Adrenal gland (tissue), 12 donors: ENCODE measurements around the gene ZSWIM5. TPM values are rescaled to one million over a fixed set of nuclear protein-coding genes. Genes with fewer than 3 reads are reported as not detected.
"Not testable (repeated sequence)": the region's sequence is repeated elsewhere in the genome, so short reads cannot be mapped to it uniquely, and the experiment has no call there.

ENCODE experiments used
- DNase-seq, 7 donors: peaks; one replicate each; pipeline ENCODE4 v3.0.0-alpha.2; 2019 to 2020
- H3K27ac ChIP-seq, 5 donors: fragments of 200-600 bp; sonication (generic) in 4 of 5; 1 replicate in 3 of 5; 2 replicates in 2 of 5; pipeline versions ENCODE4 v1.5.1 to v1.8.0; 2016 to 2020; ENCODE audit warnings: mild to moderate bottlenecking in 1 of 5
- H3K27me3 ChIP-seq: fragments of 200-600 bp; 2 replicates; pipeline ENCODE4 v1.8.0; 2021
- H3K36me3 ChIP-seq, 2 donors: fragments of 200-600 bp; replicated peaks in 1 of 2; 1 replicate in 1 of 2; 2 replicates in 1 of 2; pipeline versions ENCODE4 v1.5.1 to v1.8.0; 2018 to 2022
- H3K4me1 ChIP-seq, 2 donors: fragments of 200-600 bp; replicated peaks in 1 of 2; 1 replicate in 1 of 2; 2 replicates in 1 of 2; pipeline versions ENCODE4 v1.5.1 to v1.8.0; 2018 to 2021
- H3K4me3 ChIP-seq, 4 donors: fragments of 200-600 bp; sonication (generic) in 3 of 4; one replicate each; pipeline ENCODE4 v1.5.1; 2016 to 2018
- H3K9me3 ChIP-seq, 3 donors: fragments of 200-600 bp; sonication (generic) in 1 of 3; replicated peaks in 1 of 3; 1 replicate in 2 of 3; 2 replicates in 1 of 3; pipeline versions ENCODE4 v1.5.1 to v1.8.0; 2016 to 2021
- POLR2A ChIP-seq, 2 donors: fragments of 450-650 bp; IDR thresholded peaks; one replicate each; pipeline ENCODE4 v1.6.1; 2017; ENCODE audit warnings: antibody characterized with exemption in 2 of 2, mild to moderate bottlenecking in 2 of 2, moderate library complexity in 1 of 2
- WGBS, 4 donors: extraction: QIAGEN DNeasy Blood & Tissue Kit in 2 of 4; methylation state at CpG; one replicate each; pipeline versions ENCODE4 v1.1.5 to v1.1.7; 2013 to 2017; 5-methylcytosine and 5-hydroxymethylcytosine counted together
- intact Hi-C, 2 donors: fragments of 100-400 bp; cut with DNase I; formaldehyde crosslinking; loops; one replicate each; pipeline versions ENCODE4 v1.14.1 to v1.15.0; 2022 to 2023
- polyA plus RNA-seq, 3 donors: library from polyadenylated mRNA; stranded (reverse); fragments of 200-250 nt in 2 of 3; fragments of 350-450 nt in 1 of 3; fragmentation: Illumina TruSeq in 1 of 3; extraction: RNeasy Lipid Tissue Mini Kit (QIAGEN cat#74804) in 1 of 3; gene quantifications; one replicate each; pipeline ENCODE4 v1.2.3, GENCODE V29; 2013 to 2014
- total RNA-seq, 9 donors: library from RNA; depleted of rRNA in 4 of 9; stranded (reverse); fragments of >200 nt in 4 of 9; fragments of 120-200 nt in 1 of 9; fragmentation: NEBNext Ultra II Directional in 1 of 9; extraction: Animal tissue kit (Norgen Biotek cat#: 25700) in 1 of 9; gene quantifications; one replicate each; pipeline versions ENCODE4 v1.1.0 to v1.2.4, GENCODE V29; 2013 to 2023
- TF ChIP-seq, protein P1 (sequence below), 6 experiments: fragments of 450-650 bp in 4 of 6; fragments of 200-600 bp in 2 of 6; sonication (generic) in 1 of 6; IDR thresholded peaks; 1 replicate in 5 of 6; 2 replicates in 1 of 6; pipeline versions ENCODE4 v1.5.1 to v1.8.0; 2016 to 2021; ENCODE audit warnings: antibody characterized with exemption in 6 of 6, mild to moderate bottlenecking in 2 of 6, moderate library complexity in 1 of 6
- donor health status: healthy with polysubstance abuse.
- donor health status: Bipolar disorder and iron deficiency.
- donor health status: DM: yes; HTN: yes; CAD: no.
- donor health status: DM: no; HTN: no; CAD: no.
- donor health status: DM: no; HTN: no; CAD: no.
- donor health status: DM: yes; HTN: yes; CAD: no.

The ZSWIM5 gene
- total and polyA plus RNA-seq, 12 donors: 5.0 to 34.0 (median 18.7) TPM

DNA sequence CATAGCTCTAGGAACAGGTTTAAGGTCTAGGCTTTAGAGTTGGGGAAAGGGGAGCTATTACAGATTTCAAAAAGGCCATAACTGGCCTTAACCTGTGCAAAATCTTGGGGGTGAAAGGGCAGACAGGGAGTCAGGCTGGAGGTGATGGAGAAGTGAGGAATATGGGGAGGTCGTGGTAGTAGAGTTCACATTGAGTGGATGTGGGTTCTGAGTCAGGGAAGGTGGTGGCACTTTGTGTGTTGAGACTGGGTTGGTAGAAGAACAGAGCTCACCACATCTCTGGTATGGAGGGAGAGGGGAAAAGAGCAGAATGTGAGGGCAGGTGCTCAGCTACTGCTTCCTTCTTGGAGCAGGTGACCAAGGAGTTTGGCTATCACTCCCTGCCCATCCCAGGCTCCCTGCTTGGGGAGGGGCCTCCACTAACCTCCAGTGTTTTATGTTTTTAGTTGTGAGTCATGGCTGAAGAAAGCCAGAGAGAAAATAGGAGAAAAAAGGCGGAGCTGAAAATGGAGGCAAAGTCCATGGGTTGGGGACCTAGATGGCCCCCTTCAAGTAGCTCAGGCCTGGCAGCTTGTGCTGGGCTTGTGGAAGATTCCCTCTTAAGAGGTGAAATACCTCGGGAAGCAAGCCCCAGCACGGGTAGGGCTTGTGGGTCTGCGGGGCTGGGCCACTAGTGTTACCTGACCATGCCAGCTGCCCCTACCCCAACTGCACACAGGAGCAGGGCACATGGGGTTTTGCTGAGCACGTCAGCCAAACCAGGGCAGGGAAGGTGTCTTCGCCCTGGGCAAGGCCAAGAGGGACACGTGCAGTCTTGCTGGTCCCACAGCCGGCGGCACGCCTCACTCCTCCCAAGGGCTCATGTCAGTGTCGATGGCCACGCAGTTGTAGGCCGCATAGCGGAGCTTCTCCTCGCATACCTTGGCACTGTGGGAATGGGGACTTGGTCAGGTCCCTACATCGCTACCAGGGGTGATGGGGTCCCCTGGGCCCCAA is 203.5 kb downstream of the ZSWIM5 start:
- Histone ChIP-seq H3K4me3 (no peak overlapping the region), H3K4me1 (peaks cover 0 to 6% of the 10 kb centered on the region in 2 donors), H3K27ac (no peak overlapping the region), H3K36me3 (peaks cover 0 to 63% of the 10 kb centered on the region in 2 donors), H3K9me3 (no peaks in the 10 kb centered on the region), H3K27me3 (no peaks in the 10 kb centered on the region)
- intact Hi-C loops: loop anchor here in 1 of 2 donors (5.0 kb wide), 1 partner anchor 161 kb away; the partner anchor contains the start of gene PTCH2
- WGBS, 4 donors: 90 to 92% (median 91%) methylated on average over 8 to 17 of the region's 17 CpGs
- peak in 1 of 7 donors; percentile 15 for DNase-seq
- TF ChIP-seq, protein P1, sequence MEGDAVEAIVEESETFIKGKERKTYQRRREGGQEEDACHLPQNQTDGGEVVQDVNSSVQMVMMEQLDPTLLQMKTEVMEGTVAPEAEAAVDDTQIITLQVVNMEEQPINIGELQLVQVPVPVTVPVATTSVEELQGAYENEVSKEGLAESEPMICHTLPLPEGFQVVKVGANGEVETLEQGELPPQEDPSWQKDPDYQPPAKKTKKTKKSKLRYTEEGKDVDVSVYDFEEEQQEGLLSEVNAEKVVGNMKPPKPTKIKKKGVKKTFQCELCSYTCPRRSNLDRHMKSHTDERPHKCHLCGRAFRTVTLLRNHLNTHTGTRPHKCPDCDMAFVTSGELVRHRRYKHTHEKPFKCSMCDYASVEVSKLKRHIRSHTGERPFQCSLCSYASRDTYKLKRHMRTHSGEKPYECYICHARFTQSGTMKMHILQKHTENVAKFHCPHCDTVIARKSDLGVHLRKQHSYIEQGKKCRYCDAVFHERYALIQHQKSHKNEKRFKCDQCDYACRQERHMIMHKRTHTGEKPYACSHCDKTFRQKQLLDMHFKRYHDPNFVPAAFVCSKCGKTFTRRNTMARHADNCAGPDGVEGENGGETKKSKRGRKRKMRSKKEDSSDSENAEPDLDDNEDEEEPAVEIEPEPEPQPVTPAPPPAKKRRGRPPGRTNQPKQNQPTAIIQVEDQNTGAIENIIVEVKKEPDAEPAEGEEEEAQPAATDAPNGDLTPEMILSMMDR (IDR thresholded peaks at IDR 0.05): no peak
- no peak for TF ChIP-seq POLR2A (IDR thresholded peaks at IDR 0.05)

DNA sequence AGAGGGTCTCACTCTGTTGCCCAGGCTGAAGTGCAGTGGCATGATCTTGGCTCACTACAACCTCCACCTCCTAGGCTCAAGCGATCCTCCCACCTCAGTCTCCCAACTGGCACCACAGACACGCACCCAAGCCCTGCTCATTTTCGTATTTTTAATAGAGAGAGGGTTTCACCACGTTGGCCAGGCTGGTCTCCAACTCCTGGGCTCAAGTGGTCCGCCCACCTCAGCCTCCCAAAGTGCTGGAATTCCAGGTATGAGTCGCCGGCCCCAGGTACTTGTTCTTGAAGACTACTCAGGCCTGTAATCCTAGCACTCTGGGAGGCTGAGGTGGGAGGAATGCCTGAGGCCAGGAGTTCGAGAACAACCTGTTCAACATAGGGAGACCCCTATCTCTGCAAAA is 204.8 kb downstream of the ZSWIM5 start:
- not testable (repeated sequence) for H3K4me1 ChIP-seq, H3K4me3 ChIP-seq, H3K27ac ChIP-seq, H3K9me3 ChIP-seq, H3K27me3 ChIP-seq
- H3K36me3 ChIP-seq: peaks cover 0 to 49% of the 10 kb centered on the region in 2 donors
- intact Hi-C loops: loop anchor here in 1 of 2 donors (5.0 kb wide), 1 partner anchor 159 kb away; the partner anchor contains the start of gene PTCH2
- WGBS, 4 donors: 90 to 97% (median 90%) methylated on average over 8 of the region's 8 CpGs; no CpG with 5 or more reads in 1 of the 4 donors
- peak in 1 of 7 donors; percentile 12 for DNase-seq

DNA sequence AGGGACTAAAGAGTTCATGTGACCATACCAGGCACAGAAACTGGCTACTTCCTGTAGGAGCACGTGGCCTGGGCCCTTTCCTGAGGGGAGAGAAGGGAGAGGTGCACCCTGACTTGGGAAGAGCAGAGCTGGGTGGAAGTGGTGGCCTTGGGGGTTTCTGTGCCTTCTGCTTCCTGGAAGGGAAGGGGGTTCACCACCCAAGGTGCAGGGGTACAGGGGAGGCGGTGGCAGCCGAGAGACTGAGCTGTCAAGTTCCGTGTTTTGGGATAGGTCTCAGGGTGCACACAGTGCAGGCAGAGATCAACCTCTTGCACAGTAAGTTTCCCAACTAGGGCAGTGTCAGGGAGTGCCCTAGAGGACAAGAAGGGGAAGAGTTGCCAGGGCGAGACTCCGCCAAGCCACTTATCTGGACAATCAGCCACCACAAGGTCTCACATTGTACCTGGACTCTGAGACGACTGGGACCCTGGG is 205.4 kb downstream of the ZSWIM5 start:
- Histone ChIP-seq H3K4me3 (no peak overlapping the region), H3K9me3 (no peaks in the 10 kb centered on the region), H3K36me3 (peaks cover 0 to 44% of the 10 kb centered on the region in 2 donors), H3K27ac (peak overlapping the region in 1 of 5 donors; percentile 42), H3K4me1 (peaks cover 0 to 6% of the 10 kb centered on the region in 2 donors), H3K27me3 (no peaks in the 10 kb centered on the region)
- WGBS, 4 donors: 39 to 48% (median 46%) methylated on average over 6 to 7 of the region's 7 CpGs
- intact Hi-C loops: loop anchor here in 1 of 2 donors (5.0 kb wide), 1 partner anchor 159 kb away; the partner anchor contains the start of gene PTCH2
- DNase-seq: peak; percentile 28 to 84 (median 73)
- no peak for TF ChIP-seq POLR2A (IDR thresholded peaks at IDR 0.05)
- TF ChIP-seq, protein P1 (IDR thresholded peaks at IDR 0.05): peak in 5 of 6 experiments; percentile 26 to 42 (median 32)

DNA sequence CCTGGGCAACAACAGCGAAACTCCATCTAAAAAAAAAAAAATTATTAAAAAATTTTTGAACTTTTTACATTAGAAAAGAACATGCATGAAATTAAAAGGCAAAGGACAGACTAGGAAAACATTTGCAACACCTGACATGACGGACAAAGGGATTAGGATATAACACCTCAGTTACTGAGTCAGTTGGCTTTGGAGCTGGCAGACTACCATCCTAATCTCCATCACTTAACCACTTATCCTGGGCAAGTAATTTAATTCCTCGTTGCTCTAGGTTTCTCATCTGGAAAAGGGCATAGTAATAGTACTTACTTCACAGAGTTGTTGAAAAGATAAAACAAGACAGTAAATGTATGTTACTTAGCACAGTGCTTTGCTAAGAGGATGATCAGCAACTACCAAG is 207.2 kb downstream of the ZSWIM5 start:
- H3K4me3 ChIP-seq: no peak overlapping the region
- peaks cover 0 to 26% of the 10 kb centered on the region in 2 donors for H3K36me3 ChIP-seq
- no peak for DNase-seq
- 72 to 83% (median 78%) methylated on average over 3 of the region's 3 CpGs for WGBS, 4 donors
- H3K27ac ChIP-seq: no peak overlapping the region
- H3K4me1 ChIP-seq: peaks cover 0 to 6% of the 10 kb centered on the region in 2 donors
- no peaks in the 10 kb centered on the region for H3K9me3 ChIP-seq
- TF ChIP-seq POLR2A (IDR thresholded peaks at IDR 0.05): no peak
- TF ChIP-seq, protein P1 (IDR thresholded peaks at IDR 0.05): no peak
- intact Hi-C loops: no loop called here
- no peaks in the 10 kb centered on the region for H3K27me3 ChIP-seq
